ENCODE measurements around the gene IQCK. TPM values are rescaled to one million over a fixed set of nuclear protein-coding genes. Genes with fewer than 3 reads are reported as not detected.

IQCK gene
- total RNA-seq, 1 donor from 2014 or later, result 19.9 TPM

DNA sequence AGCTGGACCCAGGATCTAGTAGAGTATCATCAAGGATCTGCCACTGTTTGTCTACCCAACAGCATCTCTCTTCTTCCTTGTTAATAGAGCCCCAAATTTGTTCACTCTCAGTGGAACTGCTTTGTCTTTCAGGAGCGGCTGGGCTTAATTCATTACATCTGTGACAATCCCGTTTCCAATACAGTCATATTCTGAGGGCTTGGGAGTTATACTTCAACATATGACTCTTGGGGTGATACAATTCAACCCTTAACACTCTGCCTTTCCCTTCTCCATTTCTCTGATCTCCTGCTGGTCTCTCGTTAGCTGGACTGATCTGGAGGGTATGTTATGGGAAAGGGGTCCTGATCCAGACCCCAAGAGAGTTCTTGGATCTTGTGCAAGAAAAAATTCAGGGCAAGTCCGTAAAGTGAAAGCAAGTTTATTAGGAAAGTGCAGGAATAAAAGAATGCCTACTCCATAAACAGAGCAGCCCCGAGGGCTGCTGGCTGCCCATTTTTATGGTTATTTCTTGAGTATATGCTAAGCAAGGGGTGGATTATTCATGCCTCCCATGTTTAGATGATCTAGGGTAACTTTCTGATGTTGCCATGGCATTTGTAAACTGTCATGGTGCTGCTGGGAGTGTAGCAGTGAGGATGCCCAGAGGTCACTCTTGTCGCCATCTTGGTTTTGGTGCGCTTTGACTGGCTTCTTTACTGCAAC, 42.4 kb downstream of the IQCK start:
- no peak for DNase-seq (ENCODE audit: low read depth)
- H3K36me3 ChIP-seq (ENCODE audit: control insufficient read depth, insufficient read depth, low read length), result no peaks in the 10 kb centered on the region
- no peak overlapping the region for H3K4me3 ChIP-seq (ENCODE audit: low read depth, low read length)
- H3K27me3 ChIP-seq (ENCODE audit: control insufficient read depth, insufficient read depth, low read length), result no peaks in the 10 kb centered on the region
- TF ChIP-seq, protein P1, sequence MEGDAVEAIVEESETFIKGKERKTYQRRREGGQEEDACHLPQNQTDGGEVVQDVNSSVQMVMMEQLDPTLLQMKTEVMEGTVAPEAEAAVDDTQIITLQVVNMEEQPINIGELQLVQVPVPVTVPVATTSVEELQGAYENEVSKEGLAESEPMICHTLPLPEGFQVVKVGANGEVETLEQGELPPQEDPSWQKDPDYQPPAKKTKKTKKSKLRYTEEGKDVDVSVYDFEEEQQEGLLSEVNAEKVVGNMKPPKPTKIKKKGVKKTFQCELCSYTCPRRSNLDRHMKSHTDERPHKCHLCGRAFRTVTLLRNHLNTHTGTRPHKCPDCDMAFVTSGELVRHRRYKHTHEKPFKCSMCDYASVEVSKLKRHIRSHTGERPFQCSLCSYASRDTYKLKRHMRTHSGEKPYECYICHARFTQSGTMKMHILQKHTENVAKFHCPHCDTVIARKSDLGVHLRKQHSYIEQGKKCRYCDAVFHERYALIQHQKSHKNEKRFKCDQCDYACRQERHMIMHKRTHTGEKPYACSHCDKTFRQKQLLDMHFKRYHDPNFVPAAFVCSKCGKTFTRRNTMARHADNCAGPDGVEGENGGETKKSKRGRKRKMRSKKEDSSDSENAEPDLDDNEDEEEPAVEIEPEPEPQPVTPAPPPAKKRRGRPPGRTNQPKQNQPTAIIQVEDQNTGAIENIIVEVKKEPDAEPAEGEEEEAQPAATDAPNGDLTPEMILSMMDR (IDR thresholded peaks at IDR 0.05; ENCODE audit: insufficient read depth, low read length, poor library complexity, severe bottlenecking), result no peak

- Histone ChIP-seq H3K27me3 (ENCODE audit: control insufficient read depth, insufficient read depth, low read length) (no peaks in the 10 kb centered on the region), H3K4me3 (ENCODE audit: low read depth, low read length) (no peak overlapping the region), H3K36me3 (ENCODE audit: control insufficient read depth, insufficient read depth, low read length) (no peaks in the 10 kb centered on the region)
- TF ChIP-seq, protein P1 (IDR thresholded peaks at IDR 0.05; ENCODE audit: insufficient read depth, low read length, poor library complexity, severe bottlenecking), result no peak
- DNase-seq (ENCODE audit: low read depth), result no peak
Measured at GRCh38 chr16:19765860-19766553, 47.9 kb downstream of the IQCK start.

- no peak overlapping the region for H3K4me3 ChIP-seq (ENCODE audit: low read depth, low read length)
- TF ChIP-seq, protein P1 (IDR thresholded peaks at IDR 0.05; ENCODE audit: insufficient read depth, low read length, poor library complexity, severe bottlenecking), result no peak
- DNase-seq (ENCODE audit: low read depth), result no peak
- no peaks in the 10 kb centered on the region for H3K27me3 ChIP-seq (ENCODE audit: control insufficient read depth, insufficient read depth, low read length)
- no peaks in the 10 kb centered on the region for H3K36me3 ChIP-seq (ENCODE audit: control insufficient read depth, insufficient read depth, low read length)
Measured at GRCh38 chr16:19766554-19766884, 48.4 kb downstream of the IQCK start.

GRCh38 chr16:19766988-19767387, 48.9 kb downstream of the IQCK start:
- H3K4me3 ChIP-seq (ENCODE audit: low read depth, low read length), result no peak overlapping the region
- no peak for DNase-seq (ENCODE audit: low read depth)
- H3K27me3 ChIP-seq (ENCODE audit: control insufficient read depth, insufficient read depth, low read length), result no peaks in the 10 kb centered on the region
- TF ChIP-seq, protein P1 (IDR thresholded peaks at IDR 0.05; ENCODE audit: insufficient read depth, low read length, poor library complexity, severe bottlenecking), result no peak
- H3K36me3 ChIP-seq (ENCODE audit: control insufficient read depth, insufficient read depth, low read length), result no peaks in the 10 kb centered on the region

DNA sequence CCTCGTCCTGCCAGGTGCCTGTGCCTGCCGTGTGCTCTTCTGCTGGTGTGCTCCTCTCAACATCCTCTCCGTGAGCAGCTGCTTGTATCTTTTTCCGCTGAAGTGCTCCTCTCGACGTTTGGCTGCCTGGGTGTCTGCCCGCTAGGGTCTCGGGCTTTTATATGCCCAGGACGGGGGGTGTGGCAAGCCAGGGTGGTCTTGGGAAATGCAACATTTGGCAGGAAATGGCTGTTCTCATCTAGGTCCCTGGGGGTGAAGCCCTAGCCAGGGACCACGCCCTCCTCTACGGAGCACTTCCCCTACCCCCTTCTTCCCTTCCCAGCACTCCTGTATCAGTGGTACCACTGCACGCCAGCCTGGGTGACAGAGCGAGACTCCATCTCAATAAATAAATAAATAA, 49.4 kb downstream of the IQCK start:
- H3K36me3 ChIP-seq (ENCODE audit: control insufficient read depth, insufficient read depth, low read length), result no peaks in the 10 kb centered on the region
- H3K27me3 ChIP-seq (ENCODE audit: control insufficient read depth, insufficient read depth, low read length), result no peaks in the 10 kb centered on the region
- no peak for DNase-seq (ENCODE audit: low read depth)
- no peak overlapping the region for H3K4me3 ChIP-seq (ENCODE audit: low read depth, low read length)
- TF ChIP-seq, protein P1 (IDR thresholded peaks at IDR 0.05; ENCODE audit: insufficient read depth, low read length, poor library complexity, severe bottlenecking), result no peak

Data from kidney epithelial cell (primary cell).